ENCODE measurements around the gene DLGAP1. TPM values are rescaled to one million over a fixed set of nuclear protein-coding genes. Genes with fewer than 3 reads are reported as not detected.

The DLGAP1 gene
- polyA plus RNA-seq, 1 of the 3 experiments (the other 2 are of a cell fraction), result not detected

GRCh38 chr18:3916082-3916481 is 539.0 kb downstream of the DLGAP1 start (continued):
- TF ChIP-seq FOXJ3 (CRISPR knock-in tag; IDR thresholded peaks at IDR 0.05), result no peak
- no peak for TF ChIP-seq TAF1 (IDR thresholded peaks at IDR 0.05; ENCODE audit: borderline replicate concordance, low read depth, low read length)
- no peak for TF ChIP-seq EZH2phosphoT487 (IDR thresholded peaks at IDR 0.05; ENCODE audit: borderline replicate concordance, low read depth)
- TF ChIP-seq, protein P1, sequence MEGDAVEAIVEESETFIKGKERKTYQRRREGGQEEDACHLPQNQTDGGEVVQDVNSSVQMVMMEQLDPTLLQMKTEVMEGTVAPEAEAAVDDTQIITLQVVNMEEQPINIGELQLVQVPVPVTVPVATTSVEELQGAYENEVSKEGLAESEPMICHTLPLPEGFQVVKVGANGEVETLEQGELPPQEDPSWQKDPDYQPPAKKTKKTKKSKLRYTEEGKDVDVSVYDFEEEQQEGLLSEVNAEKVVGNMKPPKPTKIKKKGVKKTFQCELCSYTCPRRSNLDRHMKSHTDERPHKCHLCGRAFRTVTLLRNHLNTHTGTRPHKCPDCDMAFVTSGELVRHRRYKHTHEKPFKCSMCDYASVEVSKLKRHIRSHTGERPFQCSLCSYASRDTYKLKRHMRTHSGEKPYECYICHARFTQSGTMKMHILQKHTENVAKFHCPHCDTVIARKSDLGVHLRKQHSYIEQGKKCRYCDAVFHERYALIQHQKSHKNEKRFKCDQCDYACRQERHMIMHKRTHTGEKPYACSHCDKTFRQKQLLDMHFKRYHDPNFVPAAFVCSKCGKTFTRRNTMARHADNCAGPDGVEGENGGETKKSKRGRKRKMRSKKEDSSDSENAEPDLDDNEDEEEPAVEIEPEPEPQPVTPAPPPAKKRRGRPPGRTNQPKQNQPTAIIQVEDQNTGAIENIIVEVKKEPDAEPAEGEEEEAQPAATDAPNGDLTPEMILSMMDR (IDR thresholded peaks at IDR 0.05), result no peak
- no peak for TF ChIP-seq SIN3A (IDR thresholded peaks at IDR 0.05; ENCODE audit: borderline replicate concordance, low read depth, low read length)

DNA sequence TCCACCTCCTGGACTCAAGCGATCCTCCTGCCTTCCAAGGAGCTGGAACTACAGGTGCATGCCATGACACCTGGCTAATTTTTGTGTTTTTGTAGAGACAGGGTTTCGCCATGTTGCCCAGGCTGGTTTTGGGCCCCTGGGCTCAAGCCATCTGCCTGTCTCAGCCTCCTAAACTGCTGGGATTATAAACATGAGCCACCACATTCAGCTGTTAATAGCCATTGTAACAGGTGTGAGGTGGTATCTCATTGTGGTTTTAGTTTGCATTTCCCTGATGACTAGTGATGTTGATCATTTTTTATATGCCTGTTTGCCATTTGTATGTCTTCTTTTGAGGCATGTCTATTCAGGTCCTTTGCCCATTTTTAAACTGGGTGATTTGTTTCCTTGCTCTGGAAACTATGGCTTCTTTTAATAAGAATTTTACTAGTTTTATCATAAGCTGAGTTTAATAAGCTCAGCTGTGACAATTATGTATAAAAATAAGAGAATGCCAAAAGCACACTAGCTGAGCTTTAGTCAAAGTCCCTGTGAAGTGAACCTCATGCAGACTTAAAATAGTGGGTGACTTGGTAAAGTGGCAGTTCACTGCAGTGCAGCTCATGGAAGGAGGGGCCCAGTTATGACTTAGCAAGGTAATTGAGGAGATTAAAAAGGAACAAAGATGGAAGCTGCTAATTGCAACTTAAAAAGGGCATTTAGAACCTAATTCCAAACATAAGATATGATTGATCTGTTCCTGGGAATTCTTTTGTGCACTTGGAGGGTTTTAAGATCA is 540.1 kb downstream of the DLGAP1 start:
- Histone ChIP-seq H3K36me3 (replicated peaks in 1 of 2; ENCODE audit: control insufficient read depth in 1 of 2, insufficient read depth in 2 of 2, low read length in 1 of 2) (no peaks in the 10 kb centered on the region), H3K4me3 (ENCODE audit: low read depth in 2 of 2, low read length in 1 of 2) (no peak overlapping the region), H3K27ac (ENCODE audit: low read depth in 2 of 2, low read length in 1 of 2) (no peak overlapping the region), H3K4me1 (ENCODE audit: control insufficient read depth in 1 of 2, insufficient read depth in 2 of 2, low read depth in 1 of 2, low read length in 1 of 2) (no peaks in the 10 kb centered on the region), H3K27me3 (ENCODE audit: insufficient read depth) (peaks cover 8% of the 10 kb centered on the region; the same call in 1 of the 2 replicates), H3K79me2 (ENCODE audit: insufficient read depth) (no peaks in the 10 kb centered on the region), H4K20me1 (ENCODE audit: insufficient read depth) (no peaks in the 10 kb centered on the region), H3F3A (replicated peaks; ENCODE audit: insufficient read depth) (no peaks in the 10 kb centered on the region), H3K9me2 (no peaks in the 10 kb centered on the region), H3K9me3 (no peaks in the 10 kb centered on the region), H3K4me2 (no peak overlapping the region), H3K9ac (no peak overlapping the region), H2AFZ (ENCODE audit: low read depth) (no peak overlapping the region)
- ChIA-PET POLR2A (no interaction called here), CTCF (interaction anchor here (1.3 to 2.1 kb wide), 2 partner anchors 9 to 191 kb away, joined by 3 to 5 read pairs; no protein-coding TSS in a partner anchor)
- no peak for DNase-seq
- no peak for TF ChIP-seq RFX5 (IDR thresholded peaks at IDR 0.05; ENCODE audit: low read length)
- no peak for TF ChIP-seq GABPA (IDR thresholded peaks at IDR 0.05; ENCODE audit: low read depth)
- no peak for TF ChIP-seq POLR2AphosphoS5 (IDR thresholded peaks at IDR 0.05; ENCODE audit: low read depth, low read length)
- TF ChIP-seq CHD2 (IDR thresholded peaks at IDR 0.05; ENCODE audit: low read length, partially characterized antibody), result no peak
- TF ChIP-seq MEF2A (IDR thresholded peaks at IDR 0.05; ENCODE audit: borderline replicate concordance, low read depth), result no peak
- TF ChIP-seq MXI1 (IDR thresholded peaks at IDR 0.05; ENCODE audit: low read depth, low read length), result no peak
- no peak for TF ChIP-seq TCF12 (IDR thresholded peaks at IDR 0.05)
- TF ChIP-seq, protein P2, sequence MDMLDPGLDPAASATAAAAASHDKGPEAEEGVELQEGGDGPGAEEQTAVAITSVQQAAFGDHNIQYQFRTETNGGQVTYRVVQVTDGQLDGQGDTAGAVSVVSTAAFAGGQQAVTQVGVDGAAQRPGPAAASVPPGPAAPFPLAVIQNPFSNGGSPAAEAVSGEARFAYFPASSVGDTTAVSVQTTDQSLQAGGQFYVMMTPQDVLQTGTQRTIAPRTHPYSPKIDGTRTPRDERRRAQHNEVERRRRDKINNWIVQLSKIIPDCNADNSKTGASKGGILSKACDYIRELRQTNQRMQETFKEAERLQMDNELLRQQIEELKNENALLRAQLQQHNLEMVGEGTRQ (IDR thresholded peaks at IDR 0.05; ENCODE audit: borderline replicate concordance, low read depth, low read length), result no peak
- TF ChIP-seq GATA2 (CRISPR knock-in tag; IDR thresholded peaks at IDR 0.05), result no peak
- no peak for TF ChIP-seq EP300 (IDR thresholded peaks at IDR 0.05; ENCODE audit: borderline replicate concordance in 1 of 2, low read depth in 1 of 2, low read length in 1 of 2)
- no peak for TF ChIP-seq RCOR1 (IDR thresholded peaks at IDR 0.05; ENCODE audit: low read length)
- TF ChIP-seq TEAD4 (IDR thresholded peaks at IDR 0.05; ENCODE audit: borderline replicate concordance, insufficient read depth), result no peak
- no peak for TF ChIP-seq RAD21 (IDR thresholded peaks at IDR 0.05; ENCODE audit: low read length)
- TF ChIP-seq YY1 (IDR thresholded peaks at IDR 0.05; ENCODE audit: low read depth), result no peak
- TF ChIP-seq MAX (IDR thresholded peaks at IDR 0.05; ENCODE audit: low read depth), result no peak
- TF ChIP-seq RXRA (IDR thresholded peaks at IDR 0.05; ENCODE audit: borderline replicate concordance, low read depth), result no peak
- TF ChIP-seq, protein P3, sequence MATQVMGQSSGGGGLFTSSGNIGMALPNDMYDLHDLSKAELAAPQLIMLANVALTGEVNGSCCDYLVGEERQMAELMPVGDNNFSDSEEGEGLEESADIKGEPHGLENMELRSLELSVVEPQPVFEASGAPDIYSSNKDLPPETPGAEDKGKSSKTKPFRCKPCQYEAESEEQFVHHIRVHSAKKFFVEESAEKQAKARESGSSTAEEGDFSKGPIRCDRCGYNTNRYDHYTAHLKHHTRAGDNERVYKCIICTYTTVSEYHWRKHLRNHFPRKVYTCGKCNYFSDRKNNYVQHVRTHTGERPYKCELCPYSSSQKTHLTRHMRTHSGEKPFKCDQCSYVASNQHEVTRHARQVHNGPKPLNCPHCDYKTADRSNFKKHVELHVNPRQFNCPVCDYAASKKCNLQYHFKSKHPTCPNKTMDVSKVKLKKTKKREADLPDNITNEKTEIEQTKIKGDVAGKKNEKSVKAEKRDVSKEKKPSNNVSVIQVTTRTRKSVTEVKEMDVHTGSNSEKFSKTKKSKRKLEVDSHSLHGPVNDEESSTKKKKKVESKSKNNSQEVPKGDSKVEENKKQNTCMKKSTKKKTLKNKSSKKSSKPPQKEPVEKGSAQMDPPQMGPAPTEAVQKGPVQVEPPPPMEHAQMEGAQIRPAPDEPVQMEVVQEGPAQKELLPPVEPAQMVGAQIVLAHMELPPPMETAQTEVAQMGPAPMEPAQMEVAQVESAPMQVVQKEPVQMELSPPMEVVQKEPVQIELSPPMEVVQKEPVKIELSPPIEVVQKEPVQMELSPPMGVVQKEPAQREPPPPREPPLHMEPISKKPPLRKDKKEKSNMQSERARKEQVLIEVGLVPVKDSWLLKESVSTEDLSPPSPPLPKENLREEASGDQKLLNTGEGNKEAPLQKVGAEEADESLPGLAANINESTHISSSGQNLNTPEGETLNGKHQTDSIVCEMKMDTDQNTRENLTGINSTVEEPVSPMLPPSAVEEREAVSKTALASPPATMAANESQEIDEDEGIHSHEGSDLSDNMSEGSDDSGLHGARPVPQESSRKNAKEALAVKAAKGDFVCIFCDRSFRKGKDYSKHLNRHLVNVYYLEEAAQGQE (IDR thresholded peaks at IDR 0.05; ENCODE audit: low read depth, low read length), result no peak
- WGBS (ENCODE audit: low lambda C conversion rate), result 13% methylated on average over 2 of the region's 2 CpGs
